GM19239 (cell line): ENCODE results near the gene MC2R.

Experiments used
- DNase-seq: peaks from one replicate; pipeline ENCODE4 v3.0.0; 2011; ENCODE audit warnings: low spot score; ENCODE audit not compliant: insufficient read length
- FAIRE-seq: peaks from 2 replicates; lab custom pipeline; 2011; peaks lifted over from hg19 to GRCh38; lab: Jason Lieb, UNC

Gene MC2R

GRCh38 chr18:13915391-13915790 lies at the start of gene MC2R:
MC2R (minus strand) TSS chr18:13915536; CDS start chr18:13885518, 30,018 bp downstream.
- no peak for FAIRE-seq

GRCh38 chr18:13945811-13946210 lies 30.5 kb upstream of the MC2R start:
- no peak for DNase-seq
- FAIRE-seq, result no peak

More at GRCh38 chr18:13915391-13915790, at the start of gene MC2R:
- DNase-seq, result no peak

- no peak for FAIRE-seq
- no peak for DNase-seq
These were observed 28.0 kb upstream of the MC2R start for GRCh38 chr18:13943338-13943737.

- no peak for DNase-seq
- no peak for FAIRE-seq
These were observed 25.0 kb upstream of the MC2R start for GRCh38 chr18:13940326-13940725.

GRCh38 chr18:13934676-13935075 lies 19.3 kb upstream of the MC2R start:
- DNase-seq, result no peak
- FAIRE-seq, result no peak

- DNase-seq (no peak), FAIRE-seq (no peak)
These were observed 18.7 kb upstream of the MC2R start for GRCh38 chr18:13934058-13934457.

GRCh38 chr18:13932285-13933025 lies 17.1 kb upstream of the MC2R start:
- no peak for DNase-seq
- no peak for FAIRE-seq

GRCh38 chr18:13930964-13931363 lies 15.6 kb upstream of the MC2R start:
- FAIRE-seq, result no peak
- DNase-seq, result no peak

GRCh38 chr18:13923221-13923620 lies 7.9 kb upstream of the MC2R start:
- DNase-seq (no peak), FAIRE-seq (no peak)

- no peak for DNase-seq
- FAIRE-seq, result no peak
These were observed 3.6 kb upstream of the MC2R start for GRCh38 chr18:13918898-13919297.

GRCh38 chr18:13917401-13917800 lies 2.1 kb upstream of the MC2R start:
- FAIRE-seq (no peak), DNase-seq (no peak)

GRCh38 chr18:13916559-13916958 lies 1.2 kb upstream of the MC2R start:
- FAIRE-seq, result no peak
- no peak for DNase-seq

GRCh38 chr18:13915995-13916431 lies 677 bp upstream of the MC2R start:
- no peak for DNase-seq
- no peak for FAIRE-seq

- FAIRE-seq (no peak), DNase-seq (no peak)
These were observed 580 bp downstream of the MC2R start for GRCh38 chr18:13914756-13915155.

GRCh38 chr18:13914170-13914569 lies 1.2 kb downstream of the MC2R start:
- no peak for FAIRE-seq

GRCh38 chr18:13913205-13913604 lies 2.1 kb downstream of the MC2R start:
- DNase-seq (no peak), FAIRE-seq (no peak)

More at GRCh38 chr18:13914170-13914569, 1.2 kb downstream of the MC2R start:
- DNase-seq, result no peak

- DNase-seq (no peak), FAIRE-seq (no peak)
These were observed 2.7 kb downstream of the MC2R start for GRCh38 chr18:13912601-13913000.

GRCh38 chr18:13910986-13911385 lies 4.3 kb downstream of the MC2R start:
- no peak for FAIRE-seq
- DNase-seq, result no peak

GRCh38 chr18:13910501-13910900 lies 4.8 kb downstream of the MC2R start:
- DNase-seq, result no peak
- no peak for FAIRE-seq

- DNase-seq (no peak), FAIRE-seq (no peak)
These were observed 6.0 kb downstream of the MC2R start for GRCh38 chr18:13909141-13909940.

GRCh38 chr18:13900633-13901032 lies 14.7 kb downstream of the MC2R start:
- FAIRE-seq (no peak), DNase-seq (no peak)
